ENCODE data around the gene DVL2.

- TF ChIP-seq POLR2AphosphoS5 (IDR thresholded peaks at IDR 0.05; ENCODE audit: borderline replicate concordance, low read depth, low read length) (no peak), EZH2 (IDR thresholded peaks at IDR 0.05) (no peak), FOXP2 (optimal IDR thresholded peaks at IDR 0.05; ENCODE audit: control extremely low read depth, extremely low read length, insufficient read depth) (no peak)
Measured at GRCh38 chr17:7281953-7282751, 47.8 kb upstream of the DVL2 start.

Measured in SK-N-MC (cell line).